Liver (tissue), 9 donors: ENCODE data around the gene EAPP. TPM values are rescaled to one million over a fixed set of nuclear protein-coding genes. Genes with fewer than 3 reads are reported as not detected.
"Not testable (repeated sequence)": the region's sequence is repeated elsewhere in the genome, so short reads cannot be mapped to it uniquely, and the experiment has no call there.

Source experiments
- DNase-seq: peaks from one replicate; pipeline ENCODE4 v3.0.0-alpha.2; 2017; ENCODE audit warnings: low spot score
- H3K27ac ChIP-seq, 2 donors: one replicate each; pipeline ENCODE4 v1.7.0; 2013; ENCODE audit warnings: inconsistent platforms in 2 of 2, low read length in 2 of 2, control low read depth in 1 of 2, low read depth in 1 of 2, mild to moderate bottlenecking in 1 of 2
- H3K27me3 ChIP-seq, 4 donors: one replicate each; pipeline versions ENCODE4 v1.6.1 to v1.7.0; 2013; ENCODE audit warnings: low read length in 3 of 4, inconsistent platforms in 1 of 4, mild to moderate bottlenecking in 1 of 4, moderate library complexity in 1 of 4; ENCODE audit not compliant: control insufficient read depth in 4 of 4, insufficient read depth in 4 of 4
- H3K36me3 ChIP-seq, 4 donors: one replicate each; pipeline versions ENCODE4 v1.6.1 to v1.7.0; 2013; ENCODE audit warnings: low read length in 3 of 4, mild to moderate bottlenecking in 3 of 4, low read depth in 1 of 4, moderate library complexity in 1 of 4; ENCODE audit not compliant: control insufficient read depth in 4 of 4, insufficient read depth in 3 of 4
- H3K4me1 ChIP-seq, 4 donors: one replicate each; pipeline versions ENCODE4 v1.6.1 to v1.7.0; 2013; ENCODE audit warnings: low read length in 3 of 4, mild to moderate bottlenecking in 3 of 4, moderate library complexity in 1 of 4; ENCODE audit not compliant: control insufficient read depth in 4 of 4, insufficient read depth in 4 of 4
- H3K4me3 ChIP-seq, 3 donors: one replicate each; pipeline versions ENCODE4 v1.6.1 to v1.7.0; 2013; ENCODE audit warnings: low read length in 3 of 3, control low read depth in 1 of 3, low read depth in 1 of 3, mild to moderate bottlenecking in 1 of 3
- H3K9ac ChIP-seq, 2 donors: one replicate each; pipeline ENCODE4 v1.7.0; 2013; ENCODE audit warnings: low read length in 2 of 2, mild to moderate bottlenecking in 2 of 2, moderate library complexity in 2 of 2, control low read depth in 1 of 2, low read depth in 1 of 2
- H3K9me3 ChIP-seq, 4 donors: one replicate each; pipeline versions ENCODE4 v1.6.1 to v1.7.0; 2013; ENCODE audit warnings: low read length in 3 of 4; ENCODE audit not compliant: control insufficient read depth in 4 of 4
- ATF3 ChIP-seq: IDR thresholded peaks from 2 replicates; pipeline ENCODE4 v1.6.1; 2016; ENCODE audit warnings: antibody characterized with exemption
- EGR1 ChIP-seq, 2 donors: IDR thresholded peaks; 2 replicates each; pipeline ENCODE4 v1.6.1; 2016 to 2018; ENCODE audit warnings: antibody characterized with exemption in 2 of 2, low read depth in 2 of 2
- FOXA2 ChIP-seq: IDR thresholded peaks from 2 replicates; pipeline ENCODE4 v1.6.1; 2016; ENCODE audit warnings: antibody characterized with exemption
- GABPA ChIP-seq, 2 donors: IDR thresholded peaks in 1 of 2; conservative IDR thresholded peaks in 1 of 2; 2 replicates each; pipeline ENCODE4 v1.6.1; 2016; ENCODE audit warnings: antibody characterized with exemption in 2 of 2, mild to moderate bottlenecking in 1 of 2, moderate library complexity in 1 of 2
- HNF4A ChIP-seq, 2 donors: conservative IDR thresholded peaks; 2 replicates each; pipeline ENCODE4 v1.6.1; 2016; ENCODE audit warnings: antibody characterized with exemption in 2 of 2, mild to moderate bottlenecking in 2 of 2
- HNF4G ChIP-seq: IDR thresholded peaks from 2 replicates; pipeline ENCODE4 v1.6.1; 2016; ENCODE audit warnings: antibody characterized with exemption
- RAD21 ChIP-seq, 2 donors: IDR thresholded peaks; 2 replicates each; pipeline ENCODE4 v1.6.1; 2016; ENCODE audit warnings: antibody characterized with exemption in 2 of 2, mild to moderate bottlenecking in 2 of 2
- SP1 ChIP-seq: IDR thresholded peaks from 2 replicates; pipeline ENCODE4 v1.6.1; 2018; ENCODE audit warnings: antibody characterized with exemption, mild to moderate bottlenecking
- TAF1 ChIP-seq: conservative IDR thresholded peaks from 2 replicates; pipeline ENCODE4 v1.6.1; 2016; ENCODE audit warnings: antibody characterized with exemption, mild to moderate bottlenecking
- YY1 ChIP-seq: IDR thresholded peaks from 2 replicates; pipeline ENCODE4 v1.6.1; 2016; ENCODE audit warnings: antibody characterized with exemption, mild to moderate bottlenecking
- WGBS: extraction: QIAGEN DNeasy Blood & Tissue Kit; methylation state at CpG from one replicate; pipeline ENCODE4 v1.1.7; 2013; 5-methylcytosine and 5-hydroxymethylcytosine counted together
- polyA plus RNA-seq, 2 donors: library from polyadenylated mRNA; stranded (reverse) in 1 of 2; unstranded in 1 of 2; fragments of 200-250 nt in 1 of 2; fragments of >200 nt in 1 of 2; fragmentation: Nextera tagmentation in 1 of 2; extraction: Ambion mirVana in 1 of 2; gene quantifications; one replicate each; pipeline versions ENCODE4 v1.2.1 to v1.2.3, GENCODE V29; 2013 to 2015
- total RNA-seq, 2 donors: library from RNA; depleted of rRNA; stranded (reverse); fragments of >200 nt; gene quantifications; one replicate each; pipeline ENCODE4 v1.2.3, GENCODE V29; 2014
- TF ChIP-seq, protein P1 (sequence below): IDR thresholded peaks from 2 replicates; pipeline ENCODE4 v1.6.1; 2016; ENCODE audit warnings: antibody characterized with exemption, mild to moderate bottlenecking
- TF ChIP-seq, protein P2 (sequence below): IDR thresholded peaks from 2 replicates; pipeline ENCODE4 v1.6.1; 2016; ENCODE audit warnings: antibody characterized with exemption
- donor health status: healthy.
- donor health status: healthy.
- donor health status: healthy.
- donor health status: healthy.
- donor health status: healthy.

The EAPP gene
- total and polyA plus RNA-seq, 4 donors: 18.5 to 33.4 (median 25.7) TPM

GRCh38 chr14:34569750-34570149, 30.2 kb upstream of the EAPP start (continued):
- TF ChIP-seq SP1 (no peak), YY1 (no peak), RAD21 (IDR thresholded peaks at IDR 0.05) (no peak), HNF4A (conservative IDR thresholded peaks at IDR 0.05) (no peak), TAF1 (no peak), GABPA (IDR thresholded peaks at IDR 0.05 in 1 of 2, conservative IDR thresholded peaks at IDR 0.05 in 1 of 2) (no peak), EGR1 (IDR thresholded peaks at IDR 0.05; ENCODE audit: low read depth in 2 of 2) (no peak)
- TF ChIP-seq, protein P1, sequence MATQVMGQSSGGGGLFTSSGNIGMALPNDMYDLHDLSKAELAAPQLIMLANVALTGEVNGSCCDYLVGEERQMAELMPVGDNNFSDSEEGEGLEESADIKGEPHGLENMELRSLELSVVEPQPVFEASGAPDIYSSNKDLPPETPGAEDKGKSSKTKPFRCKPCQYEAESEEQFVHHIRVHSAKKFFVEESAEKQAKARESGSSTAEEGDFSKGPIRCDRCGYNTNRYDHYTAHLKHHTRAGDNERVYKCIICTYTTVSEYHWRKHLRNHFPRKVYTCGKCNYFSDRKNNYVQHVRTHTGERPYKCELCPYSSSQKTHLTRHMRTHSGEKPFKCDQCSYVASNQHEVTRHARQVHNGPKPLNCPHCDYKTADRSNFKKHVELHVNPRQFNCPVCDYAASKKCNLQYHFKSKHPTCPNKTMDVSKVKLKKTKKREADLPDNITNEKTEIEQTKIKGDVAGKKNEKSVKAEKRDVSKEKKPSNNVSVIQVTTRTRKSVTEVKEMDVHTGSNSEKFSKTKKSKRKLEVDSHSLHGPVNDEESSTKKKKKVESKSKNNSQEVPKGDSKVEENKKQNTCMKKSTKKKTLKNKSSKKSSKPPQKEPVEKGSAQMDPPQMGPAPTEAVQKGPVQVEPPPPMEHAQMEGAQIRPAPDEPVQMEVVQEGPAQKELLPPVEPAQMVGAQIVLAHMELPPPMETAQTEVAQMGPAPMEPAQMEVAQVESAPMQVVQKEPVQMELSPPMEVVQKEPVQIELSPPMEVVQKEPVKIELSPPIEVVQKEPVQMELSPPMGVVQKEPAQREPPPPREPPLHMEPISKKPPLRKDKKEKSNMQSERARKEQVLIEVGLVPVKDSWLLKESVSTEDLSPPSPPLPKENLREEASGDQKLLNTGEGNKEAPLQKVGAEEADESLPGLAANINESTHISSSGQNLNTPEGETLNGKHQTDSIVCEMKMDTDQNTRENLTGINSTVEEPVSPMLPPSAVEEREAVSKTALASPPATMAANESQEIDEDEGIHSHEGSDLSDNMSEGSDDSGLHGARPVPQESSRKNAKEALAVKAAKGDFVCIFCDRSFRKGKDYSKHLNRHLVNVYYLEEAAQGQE: no peak

DNA sequence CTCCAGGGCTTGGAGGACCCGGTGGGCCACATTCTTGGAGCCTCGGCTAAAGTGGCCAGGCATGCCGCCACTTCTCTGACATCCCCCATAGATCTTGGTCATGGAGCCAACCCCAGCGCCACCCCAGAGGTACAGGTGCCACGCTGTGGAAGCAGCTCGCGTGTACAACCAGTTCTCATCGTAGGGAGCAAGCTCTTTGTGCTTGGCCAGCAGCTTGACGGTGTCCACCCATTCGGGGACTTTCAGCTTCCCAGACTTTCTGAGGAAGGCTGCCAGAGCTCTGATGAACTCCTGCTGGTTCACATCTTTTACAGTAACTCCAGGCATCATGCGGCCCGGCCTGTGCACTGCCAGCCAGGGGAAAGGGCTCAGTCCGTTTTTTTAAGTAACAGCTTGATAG, 29.3 kb upstream of the EAPP start:
- TF ChIP-seq, protein P2, sequence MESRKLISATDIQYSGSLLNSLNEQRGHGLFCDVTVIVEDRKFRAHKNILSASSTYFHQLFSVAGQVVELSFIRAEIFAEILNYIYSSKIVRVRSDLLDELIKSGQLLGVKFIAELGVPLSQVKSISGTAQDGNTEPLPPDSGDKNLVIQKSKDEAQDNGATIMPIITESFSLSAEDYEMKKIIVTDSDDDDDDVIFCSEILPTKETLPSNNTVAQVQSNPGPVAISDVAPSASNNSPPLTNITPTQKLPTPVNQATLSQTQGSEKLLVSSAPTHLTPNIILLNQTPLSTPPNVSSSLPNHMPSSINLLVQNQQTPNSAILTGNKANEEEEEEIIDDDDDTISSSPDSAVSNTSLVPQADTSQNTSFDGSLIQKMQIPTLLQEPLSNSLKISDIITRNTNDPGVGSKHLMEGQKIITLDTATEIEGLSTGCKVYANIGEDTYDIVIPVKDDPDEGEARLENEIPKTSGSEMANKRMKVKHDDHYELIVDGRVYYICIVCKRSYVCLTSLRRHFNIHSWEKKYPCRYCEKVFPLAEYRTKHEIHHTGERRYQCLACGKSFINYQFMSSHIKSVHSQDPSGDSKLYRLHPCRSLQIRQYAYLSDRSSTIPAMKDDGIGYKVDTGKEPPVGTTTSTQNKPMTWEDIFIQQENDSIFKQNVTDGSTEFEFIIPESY: no peak
- no peak for TF ChIP-seq YY1
- TF ChIP-seq TAF1: no peak
- no peak for TF ChIP-seq GABPA (IDR thresholded peaks at IDR 0.05 in 1 of 2, conservative IDR thresholded peaks at IDR 0.05 in 1 of 2)
- no peak for TF ChIP-seq RAD21 (IDR thresholded peaks at IDR 0.05)
- TF ChIP-seq EGR1 (IDR thresholded peaks at IDR 0.05; ENCODE audit: low read depth in 2 of 2): no peak
- TF ChIP-seq HNF4G: no peak
- TF ChIP-seq FOXA2: no peak
- TF ChIP-seq ATF3: no peak
- Histone ChIP-seq H3K9me3 (no peaks in the 10 kb centered on the region), H3K27ac (no peak overlapping the region), H3K36me3 (peaks cover 15 to 34% (median 26%) of the 10 kb centered on the region in 4 donors), H3K4me3 (no peak overlapping the region), H3K4me1 (no peaks in the 10 kb centered on the region), H3K9ac (no peak overlapping the region), H3K27me3 (no peaks in the 10 kb centered on the region)
- WGBS: 96% methylated on average over 13 of the region's 13 CpGs
- no peak for DNase-seq

- peaks cover 3 to 14% (median 12%) of the 10 kb centered on the region in 4 donors for H3K36me3 ChIP-seq
- no peaks in the 10 kb centered on the region for H3K9me3 ChIP-seq
- no peak for DNase-seq
- whole genome bisulfite sequencing: 82% methylated on average over 8 of the region's 8 CpGs
- TF ChIP-seq FOXA2: no peak
- H3K4me1 ChIP-seq: no peaks in the 10 kb centered on the region
- H3K9ac ChIP-seq: no peak overlapping the region
- H3K27me3 ChIP-seq: no peaks in the 10 kb centered on the region
- H3K27ac ChIP-seq: no peak overlapping the region
- H3K4me3 ChIP-seq: no peak overlapping the region
Observed at GRCh38 chr14:34562776-34563150, 23.3 kb upstream of the EAPP start.

GRCh38 chr14:34562037-34562775, 22.7 kb upstream of the EAPP start:
- H3K4me3 ChIP-seq, H3K4me1 ChIP-seq, H3K27me3 ChIP-seq, DNase-seq, H3K9me3 ChIP-seq, H3K9ac ChIP-seq, H3K27ac ChIP-seq: not testable (repeated sequence)
- peaks cover 3 to 11% (median 9%) of the 10 kb centered on the region in 4 donors for H3K36me3 ChIP-seq
- WGBS: 97% methylated on average over 7 of the region's 8 CpGs

- not testable (repeated sequence) for H3K27ac ChIP-seq, H3K36me3 ChIP-seq, H3K9me3 ChIP-seq, H3K27me3 ChIP-seq, H3K9ac ChIP-seq, H3K4me1 ChIP-seq, H3K4me3 ChIP-seq, DNase-seq
- no CpG with 5 or more reads among the region's 35 CpGs for WGBS
Observed at GRCh38 chr14:34556498-34556829, 17.0 kb upstream of the EAPP start.
